Esophagus squamous epithelium (tissue), 5 donors: ENCODE measurements around the gene ST7. TPM values are rescaled to one million over a fixed set of nuclear protein-coding genes. Genes with fewer than 3 reads are reported as not detected.

Experiments
- DNase-seq: peaks from one replicate; lab custom pipeline; 2025; lab: John Stamatoyannopoulos, UW
- H3K27ac ChIP-seq, 4 donors: fragments of 200-600 bp; sonication (generic); one replicate each; pipeline ENCODE4 v1.5.1; 2016 to 2019; ENCODE audit warnings: mild to moderate bottlenecking in 1 of 4
- H3K27me3 ChIP-seq, 4 donors: fragments of 200-600 bp; sonication (generic); 1 replicate in 3 of 4; 2 replicates in 1 of 4; pipeline versions ENCODE4 v1.5.1 to v1.6.0; 2017 to 2021; ENCODE audit warnings: antibody characterized with exemption in 1 of 4
- H3K36me3 ChIP-seq, 3 donors: fragments of 200-600 bp; sonication (generic); one replicate each; pipeline ENCODE4 v1.5.1; 2016 to 2019
- H3K4me1 ChIP-seq, 3 donors: fragments of 200-600 bp; sonication (generic); one replicate each; pipeline ENCODE4 v1.5.1; 2017 to 2019
- H3K4me3 ChIP-seq, 4 donors: fragments of 200-600 bp; sonication (generic); 1 replicate in 3 of 4; 2 replicates in 1 of 4; pipeline ENCODE4 v1.5.1; 2016 to 2019; ENCODE audit warnings: mild to moderate bottlenecking in 2 of 4, moderate library complexity in 1 of 4
- H3K9me3 ChIP-seq, 3 donors: fragments of 200-600 bp; sonication (generic); one replicate each; pipeline ENCODE4 v1.5.1; 2016 to 2019
- POLR2A ChIP-seq, 4 donors: fragments of 450-650 bp; IDR thresholded peaks; one replicate each; pipeline ENCODE4 v1.6.1; 2017; ENCODE audit warnings: antibody characterized with exemption in 4 of 4, mild to moderate bottlenecking in 4 of 4, moderate library complexity in 3 of 4
- WGBS, 2 donors: methylation state at CpG; one replicate each; pipeline ENCODE4 v1.1.5; 2018; 5-methylcytosine and 5-hydroxymethylcytosine counted together
- intact Hi-C: fragments of 100-400 bp; cut with DNase I; formaldehyde crosslinking; loops from one replicate; pipeline ENCODE4 v1.15.0; 2022
- total RNA-seq, 4 donors: library from RNA; depleted of rRNA; stranded (reverse); fragments of >200 nt; gene quantifications; one replicate each; pipeline ENCODE4 v1.1.0, GENCODE V29; 2016
- TF ChIP-seq, protein P1 (sequence below), 6 experiments: fragments of 450-650 bp in 4 of 6; fragments of 200-600 bp in 2 of 6; sonication (generic) in 2 of 6; IDR thresholded peaks; one replicate each; pipeline ENCODE4 v1.5.1; 2016 to 2019; ENCODE audit warnings: antibody characterized with exemption in 6 of 6, mild to moderate bottlenecking in 4 of 6, moderate library complexity in 4 of 6
- donor health status: DM: yes; HTN: yes; CAD: no.

Gene ST7
- total RNA-seq, 4 donors from 2014 or later: 12.9 to 18.0 (median 15.3) TPM

- no peak for TF ChIP-seq POLR2A (IDR thresholded peaks at IDR 0.05)
- TF ChIP-seq, protein P1, sequence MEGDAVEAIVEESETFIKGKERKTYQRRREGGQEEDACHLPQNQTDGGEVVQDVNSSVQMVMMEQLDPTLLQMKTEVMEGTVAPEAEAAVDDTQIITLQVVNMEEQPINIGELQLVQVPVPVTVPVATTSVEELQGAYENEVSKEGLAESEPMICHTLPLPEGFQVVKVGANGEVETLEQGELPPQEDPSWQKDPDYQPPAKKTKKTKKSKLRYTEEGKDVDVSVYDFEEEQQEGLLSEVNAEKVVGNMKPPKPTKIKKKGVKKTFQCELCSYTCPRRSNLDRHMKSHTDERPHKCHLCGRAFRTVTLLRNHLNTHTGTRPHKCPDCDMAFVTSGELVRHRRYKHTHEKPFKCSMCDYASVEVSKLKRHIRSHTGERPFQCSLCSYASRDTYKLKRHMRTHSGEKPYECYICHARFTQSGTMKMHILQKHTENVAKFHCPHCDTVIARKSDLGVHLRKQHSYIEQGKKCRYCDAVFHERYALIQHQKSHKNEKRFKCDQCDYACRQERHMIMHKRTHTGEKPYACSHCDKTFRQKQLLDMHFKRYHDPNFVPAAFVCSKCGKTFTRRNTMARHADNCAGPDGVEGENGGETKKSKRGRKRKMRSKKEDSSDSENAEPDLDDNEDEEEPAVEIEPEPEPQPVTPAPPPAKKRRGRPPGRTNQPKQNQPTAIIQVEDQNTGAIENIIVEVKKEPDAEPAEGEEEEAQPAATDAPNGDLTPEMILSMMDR (IDR thresholded peaks at IDR 0.05): no peak
- H3K9me3 ChIP-seq: no peaks in the 10 kb centered on the region
- peaks cover 0 to 3% (median 0%) of the 10 kb centered on the region in 3 donors for H3K4me1 ChIP-seq
- 70 to 88% methylated on average over 1 of the region's 1 CpG for WGBS, 2 donors
- no peak overlapping the region for H3K27ac ChIP-seq
- no peaks in the 10 kb centered on the region for H3K27me3 ChIP-seq
- H3K4me3 ChIP-seq: no peak overlapping the region
- intact Hi-C loops: no loop called here
- no peaks in the 10 kb centered on the region for H3K36me3 ChIP-seq
- DNase-seq: no peak
Observed at GRCh38 chr7:117004899-117005298, 51.6 kb downstream of the ST7 start.

DNA sequence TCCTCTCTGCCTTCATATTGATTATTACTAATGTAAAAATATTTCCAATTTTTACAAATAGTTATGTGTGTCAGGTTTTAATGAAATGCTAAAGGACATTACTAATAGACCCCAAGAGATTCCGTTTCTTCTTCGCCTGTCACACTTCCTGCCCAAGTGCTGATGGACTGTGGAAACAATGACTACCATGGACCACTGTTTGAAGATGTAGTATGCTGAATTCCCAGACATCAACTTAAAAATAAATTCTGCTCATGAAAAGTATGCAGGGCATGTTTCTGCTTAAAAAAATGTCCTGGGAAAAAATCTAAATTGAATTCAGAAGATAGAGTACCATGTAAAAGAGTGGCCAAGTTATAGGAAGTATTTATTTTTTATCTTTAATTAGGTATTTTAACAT is 52.1 kb downstream of the ST7 start:
- Histone ChIP-seq H3K4me3 (no peak overlapping the region), H3K27ac (no peak overlapping the region), H3K27me3 (no peaks in the 10 kb centered on the region), H3K9me3 (no peaks in the 10 kb centered on the region), H3K4me1 (peaks cover 0 to 3% (median 0%) of the 10 kb centered on the region in 3 donors), H3K36me3 (no peaks in the 10 kb centered on the region)
- DNase-seq: no peak
- no peak for TF ChIP-seq POLR2A (IDR thresholded peaks at IDR 0.05)
- TF ChIP-seq, protein P1 (IDR thresholded peaks at IDR 0.05): no peak
- WGBS, 2 donors: 62 to 78% methylated on average over 2 of the region's 2 CpGs
- intact Hi-C loops: no loop called here

- 70 to 76% methylated on average over 5 of the region's 5 CpGs for WGBS, 2 donors
- DNase-seq: no peak
- Histone ChIP-seq H3K27me3 (no peaks in the 10 kb centered on the region), H3K36me3 (no peaks in the 10 kb centered on the region), H3K4me1 (peaks cover 0 to 8% (median 3%) of the 10 kb centered on the region in 3 donors), H3K27ac (no peak overlapping the region), H3K9me3 (no peaks in the 10 kb centered on the region), H3K4me3 (no peak overlapping the region)
- intact Hi-C loops: no loop called here
- TF ChIP-seq POLR2A (IDR thresholded peaks at IDR 0.05): no peak
- TF ChIP-seq, protein P1 (IDR thresholded peaks at IDR 0.05): no peak
Observed at GRCh38 chr7:117006907-117007684, 53.8 kb downstream of the ST7 start.

GRCh38 chr7:117008118-117008885 is 55.0 kb downstream of the ST7 start:
- no peak for DNase-seq
- peaks cover 0 to 8% (median 3%) of the 10 kb centered on the region in 3 donors for H3K4me1 ChIP-seq
- intact Hi-C loops: no loop called here
- H3K36me3 ChIP-seq: no peaks in the 10 kb centered on the region
- TF ChIP-seq, protein P1 (IDR thresholded peaks at IDR 0.05): no peak
- TF ChIP-seq POLR2A (IDR thresholded peaks at IDR 0.05): no peak
- no peaks in the 10 kb centered on the region for H3K27me3 ChIP-seq
- no peak overlapping the region for H3K4me3 ChIP-seq
- no peaks in the 10 kb centered on the region for H3K9me3 ChIP-seq
- 88 to 89% methylated on average over 3 of the region's 3 CpGs for WGBS, 2 donors
- H3K27ac ChIP-seq: no peak overlapping the region
